Inflammatory macrophage (primary cell): Measurements from ENCODE around the gene HERC4.
"Not testable (repeated sequence)": the region's sequence is repeated elsewhere in the genome, so short reads cannot be mapped to it uniquely, and the experiment has no call there.

Source experiments
- DNase-seq, 2 donors: peaks; one replicate each; pipeline ENCODE4 v3.0.0-alpha.2; 2020 to 2022

HERC4 gene

DNA sequence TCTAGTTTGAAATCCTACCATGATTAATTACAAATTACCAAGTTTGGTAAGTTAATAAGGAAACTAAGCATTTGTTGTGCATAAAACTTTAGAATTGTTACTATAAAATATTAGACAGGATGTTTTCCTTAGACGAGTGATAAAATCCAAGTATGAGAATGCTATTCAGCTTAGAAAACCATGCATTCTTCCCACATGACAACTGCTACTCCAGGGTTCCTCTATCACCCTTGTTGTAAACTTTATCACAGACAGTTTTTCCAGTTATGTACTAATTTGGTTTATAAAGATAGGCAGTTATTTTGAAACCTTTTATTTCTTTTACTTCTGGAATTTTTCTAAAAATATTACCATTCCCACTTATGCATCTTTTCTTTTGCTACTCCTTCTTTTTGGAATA, 138.7 kb downstream of the HERC4 start:
- no peak for DNase-seq

DNA sequence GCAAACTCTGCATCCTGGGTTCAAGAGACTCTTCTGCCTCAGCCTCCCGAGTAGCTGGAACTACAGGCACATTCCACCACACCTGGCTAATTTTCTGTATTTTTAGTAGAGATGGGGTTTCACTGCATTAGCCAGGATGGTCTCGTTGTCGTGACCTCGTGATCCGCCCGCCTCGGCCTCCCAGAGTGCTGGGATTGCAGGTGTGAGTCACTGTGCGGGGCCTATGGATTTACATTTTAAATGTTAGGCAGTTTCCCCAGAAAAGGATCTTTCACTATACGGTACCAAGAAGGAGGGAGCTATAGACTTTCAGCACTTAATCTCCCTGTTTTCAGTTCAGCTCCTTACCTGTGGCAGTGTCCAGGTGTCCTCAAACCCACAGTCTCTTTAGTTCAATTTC, 139.9 kb downstream of the HERC4 start:
- no peak for DNase-seq

DNA sequence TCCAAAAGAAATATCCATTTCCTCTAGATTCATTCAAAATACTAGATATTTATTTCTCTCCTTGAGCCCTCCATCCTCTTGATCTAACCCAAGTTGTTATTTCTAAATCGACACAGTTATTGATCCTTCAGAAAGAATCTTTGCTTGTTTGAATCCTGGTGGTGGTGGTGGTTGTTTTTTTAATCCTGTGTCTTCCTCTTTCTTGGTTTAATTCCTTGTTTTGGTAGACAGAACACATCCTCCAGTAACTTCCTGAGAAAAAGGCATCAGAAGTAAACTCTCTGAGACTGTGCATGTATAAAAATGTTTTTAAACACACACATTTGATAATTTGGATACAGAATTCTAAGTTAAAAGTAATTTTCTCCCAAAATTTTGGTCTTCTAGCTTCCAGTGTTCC, 140.7 kb downstream of the HERC4 start:
- DNase-seq = peak; percentile 11 to 49

- no peak for DNase-seq
Measured at GRCh38 chr10:67933199-67933598, 141.9 kb downstream of the HERC4 start.

GRCh38 chr10:67926951-67927350, 148.1 kb downstream of the HERC4 start:
- no peak for DNase-seq

GRCh38 chr10:67925449-67926005, 149.6 kb downstream of the HERC4 start:
- no peak for DNase-seq

DNA sequence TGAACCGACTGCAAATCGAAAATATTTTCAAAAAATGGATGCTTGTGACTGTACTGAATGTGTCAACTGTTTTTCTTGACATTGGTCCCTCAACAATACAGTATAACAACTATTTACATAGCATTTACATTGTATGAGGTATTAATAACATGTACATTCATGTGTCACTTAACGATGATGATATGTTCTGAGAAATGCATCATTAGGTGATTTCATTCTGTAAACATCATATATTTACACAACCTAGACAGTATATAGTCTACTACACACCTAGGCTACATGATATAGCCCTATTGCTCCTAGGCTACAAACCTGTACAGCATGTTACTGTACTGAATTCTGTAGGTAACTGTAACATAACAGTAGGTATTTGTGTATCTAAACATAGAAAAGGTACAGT, 150.9 kb downstream of the HERC4 start:
- DNase-seq = no peak

- no peak for DNase-seq
Measured at GRCh38 chr10:67923551-67923950, 151.5 kb downstream of the HERC4 start.

DNA sequence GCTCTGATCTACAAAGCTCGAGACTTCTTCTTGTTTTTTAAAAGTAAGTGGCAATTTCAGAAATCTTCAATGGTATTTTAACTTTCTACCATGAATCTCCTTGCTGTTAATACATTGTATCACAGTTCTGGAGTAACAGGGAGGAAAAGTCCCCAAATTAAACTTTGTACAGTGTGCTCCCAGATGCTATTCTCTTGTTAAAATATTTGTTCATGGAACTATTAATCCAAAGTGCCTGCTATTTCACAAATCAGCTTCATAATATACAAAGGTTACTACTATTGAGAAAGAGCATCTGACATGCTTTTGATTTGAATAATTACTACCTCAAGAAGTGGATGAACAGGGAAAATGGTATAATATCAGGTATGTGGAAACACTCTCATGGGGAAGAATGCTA, 154.0 kb downstream of the HERC4 start:
- DNase-seq = no peak

- no peak for DNase-seq
Measured at GRCh38 chr10:67917679-67918078, 157.4 kb downstream of the HERC4 start.

- no peak for DNase-seq
Measured at GRCh38 chr10:67917169-67917568, 157.9 kb downstream of the HERC4 start.

- DNase-seq = no peak
Measured at GRCh38 chr10:67914777-67915340, 160.2 kb downstream of the HERC4 start.

GRCh38 chr10:67912331-67912946, 162.6 kb downstream of the HERC4 start:
- no peak for DNase-seq

GRCh38 chr10:67903581-67903980, 171.5 kb downstream of the HERC4 start:
- no peak for DNase-seq

GRCh38 chr10:67893637-67894036, 181.4 kb downstream of the HERC4 start:
- DNase-seq = no peak

DNA sequence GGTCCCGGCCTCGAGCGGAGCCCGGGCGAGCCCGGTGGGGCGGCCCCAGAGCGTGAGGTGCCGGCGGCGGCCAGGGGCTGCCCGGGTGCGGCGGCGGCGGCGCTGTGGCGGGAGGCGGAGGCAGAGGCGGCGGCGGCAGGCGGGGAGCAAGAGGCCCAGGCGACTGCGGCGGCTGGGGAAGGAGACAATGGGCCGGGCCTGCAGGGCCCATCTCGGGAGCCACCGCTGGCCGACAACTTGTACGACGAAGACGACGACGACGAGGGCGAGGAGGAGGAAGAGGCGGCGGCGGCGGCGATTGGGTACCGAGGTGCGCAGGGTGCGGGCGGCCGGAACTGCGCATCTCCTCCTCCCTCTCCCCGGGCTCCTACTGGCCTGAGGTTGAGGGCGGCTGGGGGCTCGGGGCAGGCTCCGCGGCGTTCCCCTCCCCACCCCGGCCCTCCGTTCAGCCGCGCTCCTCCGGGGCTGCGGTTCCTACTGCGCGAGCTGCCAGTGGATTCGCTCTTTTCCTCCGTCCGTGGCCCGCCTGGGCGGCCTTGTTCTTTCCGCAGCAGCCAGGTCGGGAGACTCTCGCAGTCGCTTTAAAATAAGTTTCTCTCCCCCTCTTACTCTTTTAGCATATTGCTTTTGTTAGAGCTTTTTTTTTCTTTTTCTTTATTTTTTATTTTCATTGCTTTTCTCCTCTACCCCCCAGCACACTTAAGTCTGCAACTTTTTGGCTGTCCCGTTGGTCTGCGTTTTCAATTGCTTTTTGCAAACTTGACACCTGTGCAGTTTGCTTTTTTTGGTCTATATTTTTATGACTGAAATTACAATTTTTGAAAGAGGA, 190.0 kb downstream of the HERC4 start:
- DNase-seq = peak; percentile 84 to 86

- DNase-seq = peak; percentile 96 to 97
Measured at GRCh38 chr10:67884313-67884841, 190.7 kb downstream of the HERC4 start, which contains the start of gene SIRT1. Gene SIRT1 (plus strand): TSS chr10:67884656. CDS start chr10:67884722, 66 bp downstream.

- no peak for DNase-seq
Measured at GRCh38 chr10:67883710-67884312, 191.3 kb downstream of the HERC4 start.

GRCh38 chr10:67878133-67878532, 196.9 kb downstream of the HERC4 start:
- no peak for DNase-seq

DNA sequence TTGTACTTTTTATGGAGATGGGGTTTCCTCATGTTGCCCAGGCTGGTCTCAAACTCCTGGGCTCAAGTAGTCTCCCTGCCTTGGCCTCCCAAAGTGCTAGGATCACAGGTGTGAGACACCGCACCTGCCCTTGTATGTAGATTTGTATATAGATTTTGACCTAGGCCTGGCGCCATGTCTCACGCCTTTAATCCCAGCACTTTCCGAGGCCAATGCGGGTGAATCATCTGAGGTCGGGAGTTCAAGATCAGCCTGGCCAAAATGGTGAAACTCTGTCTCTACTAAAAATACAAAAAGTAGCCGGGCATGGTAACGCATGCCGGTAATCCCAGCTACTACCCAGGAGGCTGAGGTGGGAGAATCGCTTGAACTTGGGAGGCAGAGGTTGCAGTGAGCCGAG, 197.7 kb downstream of the HERC4 start:
- DNase-seq = not testable (repeated sequence)

DNA sequence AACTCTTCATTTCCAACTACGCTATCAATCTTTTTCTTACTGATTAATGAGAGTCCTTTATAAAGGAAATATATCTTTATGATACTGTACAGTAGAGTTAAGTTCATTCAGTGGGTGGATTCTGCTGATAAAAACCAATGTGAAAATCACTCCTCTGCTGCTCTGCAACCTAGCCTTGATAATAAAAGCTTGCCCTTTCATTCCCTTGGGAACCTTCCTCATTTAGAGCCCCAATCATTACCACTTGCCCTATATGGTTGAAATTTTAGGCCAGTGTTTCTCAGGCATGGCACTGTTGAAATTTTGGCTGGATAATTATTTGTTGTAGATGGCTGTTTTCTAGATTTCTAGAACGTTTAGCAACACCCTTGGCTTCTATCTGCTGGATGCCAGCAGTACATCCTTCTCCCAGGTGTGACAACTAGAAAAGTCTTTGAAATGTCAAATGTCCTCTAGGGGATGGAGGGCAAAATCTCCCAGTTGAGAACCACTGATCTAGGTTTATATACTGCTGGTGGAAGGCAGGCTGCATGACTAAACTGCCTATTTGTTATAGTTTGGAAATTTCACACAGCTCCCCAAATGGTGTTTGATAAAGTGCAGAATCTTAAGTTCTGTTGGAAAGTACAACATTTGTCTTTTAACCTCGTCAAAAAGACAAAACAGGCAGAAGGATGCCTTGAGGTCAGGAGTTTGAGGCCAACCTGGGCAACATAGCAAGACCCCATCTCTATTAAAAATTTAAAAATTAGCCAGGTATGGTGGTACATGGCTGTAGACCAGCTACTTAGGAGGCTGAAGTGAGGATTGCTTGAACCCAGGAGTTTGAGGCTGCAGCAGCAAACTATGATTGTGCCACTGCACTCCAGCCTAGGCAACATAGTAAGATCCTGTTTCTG, 199.5 kb downstream of the HERC4 start:
- DNase-seq = no peak
